NCI-H446 treated with DMSO at 0.1 percent for 48 hours (cell line): ENCODE data around the gene PDLIM5.
"Not testable (repeated sequence)": the region's sequence is repeated elsewhere in the genome, so short reads cannot be mapped to it uniquely, and the experiment has no call there.

Experiments used
- DNase-seq: peaks from one replicate; lab custom pipeline; 2025; lab: John Stamatoyannopoulos, UW

The PDLIM5 gene

DNA sequence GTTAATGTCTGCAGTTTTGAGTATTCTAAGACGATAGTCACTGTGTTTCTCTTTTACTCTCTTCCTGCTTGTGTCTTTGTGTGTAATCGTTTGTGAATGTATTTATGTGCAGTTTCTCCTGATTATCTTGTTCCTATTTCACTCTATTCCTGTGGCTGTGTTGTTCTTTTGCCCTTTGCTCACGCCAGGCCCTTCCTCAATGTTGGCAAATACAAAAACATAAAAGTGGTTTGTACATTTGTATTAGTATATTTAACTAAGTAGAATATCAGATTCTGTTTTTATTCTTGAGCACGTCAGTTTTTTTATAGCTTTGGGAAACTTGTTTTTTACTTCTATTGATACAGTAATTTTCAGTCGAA, 198.4 kb downstream of the PDLIM5 start:
- DNase-seq, result no peak

DNA sequence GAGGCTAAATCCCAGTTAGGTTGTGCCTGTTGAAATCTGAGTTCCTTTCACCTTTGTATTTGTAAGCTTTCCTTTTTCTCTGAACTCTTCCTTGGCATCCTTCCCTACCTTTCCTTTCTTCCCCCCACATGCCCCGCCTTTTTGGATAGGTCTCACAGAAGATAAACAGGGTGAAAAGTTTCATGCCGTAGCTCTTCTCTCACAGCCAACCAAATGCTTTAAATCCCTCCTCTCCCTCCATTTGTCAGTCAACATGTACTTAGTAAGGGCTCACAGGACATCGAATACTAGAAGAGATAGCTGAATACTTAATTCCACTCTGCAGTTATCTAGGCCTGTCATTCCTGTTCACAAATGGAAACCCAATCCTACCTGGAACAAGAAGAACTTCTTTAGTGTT, 198.9 kb downstream of the PDLIM5 start:
- DNase-seq, result no peak

DNA sequence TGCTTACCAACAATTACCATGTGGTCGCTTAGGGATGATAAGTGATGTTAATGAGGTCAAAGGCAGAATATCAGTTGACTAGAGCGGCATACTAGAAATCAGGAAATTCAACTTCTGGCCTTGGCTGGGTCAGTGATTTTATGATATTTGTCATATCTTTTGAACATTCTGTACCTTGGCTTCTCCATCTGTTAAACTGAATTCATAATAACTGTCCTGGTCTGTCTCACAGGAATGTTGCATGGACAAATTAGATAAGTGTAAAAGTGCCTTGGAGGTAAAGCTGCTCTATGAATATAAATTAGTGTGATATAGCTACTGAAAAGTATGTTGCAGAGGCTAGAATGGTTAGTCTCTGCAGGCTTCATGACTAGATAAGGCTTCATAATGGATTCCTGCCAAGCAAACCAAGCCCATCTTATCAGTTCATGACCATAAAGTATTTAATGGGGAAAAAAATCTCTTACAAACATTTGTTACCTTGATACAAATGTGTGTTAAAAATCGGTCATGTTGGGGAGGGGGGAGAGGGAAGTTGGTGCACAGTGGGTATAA, 201.4 kb downstream of the PDLIM5 start:
- DNase-seq, result no peak

- DNase-seq, result no peak
Observed at GRCh38 chr4:94653984-94654609, 202.4 kb downstream of the PDLIM5 start.

DNA sequence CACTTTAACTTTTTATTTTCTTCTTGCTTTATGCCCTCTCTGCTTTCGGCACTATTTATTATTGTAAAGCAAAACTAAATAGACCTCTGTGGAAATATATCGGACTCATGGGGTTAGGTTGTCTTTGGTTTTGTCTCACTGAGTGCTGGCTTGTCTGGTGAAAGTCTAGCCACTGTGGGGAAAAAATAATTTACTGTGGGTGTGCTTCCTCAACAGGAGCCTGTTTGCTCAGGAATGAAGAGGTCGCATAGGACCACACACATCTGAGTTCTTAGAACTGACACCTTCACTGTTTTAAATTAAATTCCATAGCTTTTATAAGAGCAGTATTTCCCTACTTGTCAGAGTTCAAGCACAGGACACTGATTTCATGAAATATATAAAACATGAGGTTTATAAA, 203.0 kb downstream of the PDLIM5 start:
- DNase-seq, result no peak

DNA sequence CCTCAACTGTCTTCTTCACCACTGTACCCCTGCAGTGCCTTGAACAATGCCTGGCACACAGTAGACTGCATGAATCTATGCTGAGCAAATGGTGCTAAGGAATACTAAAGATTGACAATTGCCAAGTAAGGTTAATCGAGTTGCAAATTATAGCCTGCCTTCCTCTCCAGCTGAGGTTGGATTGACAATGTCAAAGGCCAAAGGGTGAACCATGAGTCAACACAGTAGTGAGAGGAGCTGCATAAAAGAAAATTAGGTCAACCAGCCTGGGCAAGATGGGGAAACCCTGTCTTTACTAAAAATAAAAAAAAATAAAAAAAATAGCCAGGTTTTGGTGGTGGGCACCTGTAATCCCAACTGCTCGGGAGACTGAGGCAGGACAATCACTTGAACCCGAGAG, 208.9 kb downstream of the PDLIM5 start:
- no peak for DNase-seq

GRCh38 chr4:94665021-94665420, 213.3 kb downstream of the PDLIM5 start:
- DNase-seq, result not testable (repeated sequence)

- no peak for DNase-seq
Observed at GRCh38 chr4:94665500-94666404, 214.0 kb downstream of the PDLIM5 start.

GRCh38 chr4:94668724-94669123, 217.0 kb downstream of the PDLIM5 start:
- no peak for DNase-seq

DNA sequence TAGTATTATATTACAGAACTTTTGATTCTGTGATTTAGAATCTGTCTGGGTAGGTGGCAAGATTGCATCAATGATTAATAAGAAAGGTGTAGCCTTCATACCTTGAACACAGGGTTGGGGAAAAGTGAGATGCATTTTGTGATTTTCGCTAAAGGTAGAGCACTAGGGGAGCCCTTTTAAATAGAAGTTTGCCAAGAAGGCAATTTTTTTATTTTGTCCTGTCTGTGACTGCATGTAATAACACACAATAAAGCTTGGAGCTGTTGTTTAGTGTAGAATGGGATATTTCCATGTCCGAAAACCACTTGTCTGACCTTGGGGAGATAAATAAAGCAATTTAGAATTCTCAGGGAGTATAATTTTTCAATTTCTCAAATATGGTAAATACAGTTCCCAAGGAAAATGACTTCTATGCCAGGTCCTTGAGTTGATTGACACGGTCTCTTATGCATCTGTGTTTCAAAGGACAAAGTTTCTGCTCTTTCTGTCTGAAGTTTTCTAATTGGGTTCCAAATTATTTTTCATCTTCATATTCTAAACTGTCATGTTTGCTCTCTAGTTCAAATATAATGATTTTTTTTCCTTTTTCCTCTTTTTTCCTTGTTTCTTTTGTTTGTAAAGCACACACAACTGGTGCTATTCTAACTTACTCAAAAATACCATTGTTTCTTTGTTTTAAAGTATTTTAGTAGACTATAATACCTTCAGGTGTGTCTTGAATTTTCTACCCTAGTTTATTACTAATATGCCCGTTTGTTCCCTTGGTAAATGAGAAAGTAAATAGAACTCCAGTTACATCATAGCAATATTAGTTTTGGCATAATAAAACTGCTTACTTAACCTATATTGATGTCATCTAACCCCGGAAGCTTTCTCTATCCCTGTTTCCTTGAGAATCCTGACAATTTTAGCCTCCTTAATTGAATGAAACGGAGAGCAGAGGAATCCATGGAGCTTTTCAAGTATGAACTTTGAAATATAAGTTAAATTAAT, 218.2 kb downstream of the PDLIM5 start:
- no peak for DNase-seq

- no peak for DNase-seq
Observed at GRCh38 chr4:94671113-94671512, 219.4 kb downstream of the PDLIM5 start.

DNA sequence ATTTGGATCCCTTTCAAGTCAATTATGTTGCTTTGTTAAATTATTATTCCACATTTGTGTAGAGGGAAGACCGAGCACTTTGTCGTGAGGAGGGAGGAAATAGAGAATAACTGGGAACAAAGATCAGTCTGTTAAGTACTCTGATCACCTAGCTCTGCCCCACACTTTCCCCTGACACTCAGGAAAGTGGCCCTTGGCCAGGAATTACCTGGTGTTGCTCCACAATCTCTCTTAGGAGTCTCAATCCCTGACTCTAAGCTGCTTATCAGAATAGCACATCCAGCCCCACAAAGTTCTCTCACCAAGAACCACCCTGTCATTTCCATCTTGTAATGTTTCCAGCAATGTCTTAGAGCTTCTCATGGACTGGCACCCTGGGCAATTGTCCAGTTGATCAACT, 222.2 kb downstream of the PDLIM5 start:
- no peak for DNase-seq

- no peak for DNase-seq
Observed at GRCh38 chr4:94676970-94677369, 225.2 kb downstream of the PDLIM5 start.

GRCh38 chr4:94678896-94679295, 227.2 kb downstream of the PDLIM5 start:
- no peak for DNase-seq

GRCh38 chr4:94680176-94680862, 228.6 kb downstream of the PDLIM5 start:
- DNase-seq, result no peak

- DNase-seq, result no peak
Observed at GRCh38 chr4:94686086-94686485, 234.3 kb downstream of the PDLIM5 start.

DNA sequence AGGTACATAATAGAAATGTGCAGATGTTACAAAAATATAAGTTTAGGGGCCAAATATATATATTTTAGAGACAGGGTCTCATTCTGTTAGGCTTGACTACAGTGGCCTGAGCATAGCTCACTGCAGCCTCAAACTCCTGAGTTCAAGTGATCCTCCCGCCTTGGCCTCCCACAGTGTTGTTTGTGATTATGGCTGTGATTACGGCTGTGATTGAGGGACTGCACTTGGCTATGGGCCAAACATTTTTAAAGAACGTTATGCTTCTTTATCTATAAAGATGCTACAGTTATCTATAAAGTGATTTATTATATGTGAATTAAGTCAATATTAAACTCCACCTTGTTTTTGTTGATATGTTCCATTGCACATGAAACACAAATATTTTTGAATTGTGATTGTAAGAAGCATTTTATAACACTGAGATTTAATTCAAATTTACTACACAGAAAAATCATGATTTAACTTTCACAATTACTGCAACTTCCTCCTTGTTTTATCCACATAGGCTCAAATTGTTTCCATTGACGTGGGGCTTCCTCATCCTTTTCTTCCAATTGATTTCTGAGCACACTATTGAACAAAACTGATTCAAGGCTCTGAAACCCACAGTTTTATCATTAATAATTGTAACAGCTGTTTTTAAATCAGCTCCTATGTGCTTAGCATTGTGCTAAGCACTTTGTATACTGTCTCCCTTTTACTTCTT, 237.6 kb downstream of the PDLIM5 start:
- DNase-seq, result no peak

DNA sequence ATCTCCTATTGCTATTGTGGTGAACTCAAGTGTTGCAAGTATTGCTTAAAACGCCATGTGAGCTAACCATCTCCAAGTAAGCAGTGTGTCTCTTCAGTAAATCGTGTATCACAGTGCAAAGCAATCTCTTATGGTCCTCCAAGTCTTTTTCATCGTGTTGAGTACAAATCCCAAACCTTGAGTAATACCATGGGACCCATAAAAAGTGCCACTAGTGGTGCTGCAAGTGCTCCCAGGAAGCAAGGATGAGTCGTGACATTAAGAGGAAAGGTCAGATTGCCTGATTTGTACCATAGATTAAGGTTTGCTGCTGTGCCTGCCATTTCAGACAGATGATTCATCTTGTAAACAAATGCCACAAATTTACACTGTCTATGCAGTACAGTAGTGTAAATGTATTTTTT, 239.1 kb downstream of the PDLIM5 start:
- no peak for DNase-seq

DNA sequence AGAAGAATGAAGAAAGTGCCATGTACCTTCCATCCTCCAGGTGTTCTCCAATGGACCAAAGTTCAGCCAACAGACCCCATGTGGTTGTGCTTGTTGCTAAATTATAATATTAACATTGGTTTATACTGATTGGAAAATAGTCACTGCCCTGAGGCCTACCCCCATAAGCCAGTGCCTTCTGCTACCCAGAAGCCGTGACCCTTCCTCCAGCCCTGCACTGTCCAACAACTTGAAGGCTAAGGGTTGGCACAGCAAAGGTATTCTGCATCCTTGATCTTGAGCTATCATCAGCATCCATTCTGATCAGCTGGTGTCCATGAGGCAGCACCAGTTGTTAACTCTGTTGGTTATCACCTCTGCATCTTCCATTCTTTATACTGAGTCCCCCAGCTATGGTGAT, 239.8 kb downstream of the PDLIM5 start:
- DNase-seq, result no peak

DNA sequence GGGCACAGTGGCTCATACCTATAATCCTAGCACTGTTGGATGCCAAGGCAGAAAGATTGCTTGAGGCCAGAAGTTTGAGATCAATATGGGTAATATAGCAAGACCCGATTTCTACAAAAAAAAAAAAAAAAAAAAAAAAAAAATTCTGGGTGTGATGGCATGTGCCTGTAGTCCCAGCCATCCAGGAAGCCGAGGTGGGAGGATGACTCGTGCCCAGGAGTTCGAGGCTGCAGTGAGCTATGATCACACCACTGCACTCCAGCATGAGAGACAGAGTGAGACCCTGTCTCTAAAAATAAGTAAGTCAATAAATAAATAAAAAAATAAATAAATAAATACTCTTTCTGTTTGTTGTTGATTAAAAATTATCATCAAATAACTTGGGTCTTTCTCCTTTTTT, 243.6 kb downstream of the PDLIM5 start:
- DNase-seq, result no peak

GRCh38 chr4:94698187-94698586, 246.4 kb downstream of the PDLIM5 start:
- no peak for DNase-seq
